ENCODE data around the gene C22orf39.
A peak's percentile ranks its signal among the peaks of the same experiment; 100 is the strongest.

The C22orf39 gene

DNA sequence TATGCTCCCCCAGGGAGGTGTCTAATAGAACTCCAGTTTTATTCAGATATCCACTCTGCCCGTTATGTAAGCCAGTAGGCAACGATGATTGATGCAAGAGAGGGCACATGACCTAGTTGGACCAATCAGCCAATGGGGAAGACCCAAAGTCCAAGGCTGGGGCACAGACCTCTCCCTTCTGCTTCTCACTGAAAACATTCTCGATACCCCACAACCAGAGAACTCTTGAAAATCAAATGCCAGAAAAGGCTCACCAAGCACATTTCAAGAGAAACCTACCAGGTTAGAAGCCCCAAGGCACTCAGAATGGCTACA, 23.4 kb downstream of the C22orf39 start:
- DNase-seq: no peak

DNA sequence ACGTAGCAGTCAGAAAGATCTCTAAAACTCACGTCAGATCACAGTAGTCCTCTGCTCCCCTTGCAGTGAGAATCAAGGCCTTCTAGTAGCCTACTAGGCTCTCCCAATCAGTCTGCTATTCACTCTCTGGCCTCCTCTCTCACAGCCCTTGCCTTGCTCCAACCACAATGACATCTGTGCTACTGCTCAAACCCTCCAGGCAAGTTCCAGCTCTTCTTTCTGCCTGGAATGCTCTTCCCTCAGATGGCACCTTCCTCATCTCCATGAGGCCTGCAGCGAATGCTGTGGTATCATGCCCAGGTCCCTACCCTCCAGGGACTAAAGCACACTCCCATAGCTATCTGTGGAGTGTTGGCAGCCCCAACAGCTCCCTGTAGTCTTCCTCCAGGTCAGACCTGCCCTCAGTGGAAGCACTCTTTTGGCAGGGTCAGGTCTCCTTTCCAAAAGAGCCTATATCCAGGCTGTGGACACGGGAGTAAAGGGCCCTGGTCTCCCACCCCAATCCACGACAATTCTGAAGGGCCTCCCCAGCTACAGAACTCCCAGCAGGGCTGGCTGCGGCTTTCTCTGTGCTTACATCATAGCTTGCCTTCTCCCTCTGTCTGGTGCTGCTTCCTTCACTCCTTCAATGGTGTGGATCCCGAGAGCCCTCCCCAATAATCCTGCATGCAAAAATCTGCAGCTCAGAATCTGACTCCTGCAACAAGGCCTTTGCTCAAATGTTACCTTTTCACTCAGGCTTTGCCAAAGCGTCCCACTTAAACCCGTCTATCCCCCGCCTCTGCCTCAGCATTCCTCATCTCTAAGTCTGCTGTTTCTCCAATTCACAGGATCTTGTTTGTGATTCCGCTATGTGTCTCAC, 24.8 kb downstream of the C22orf39 start:
- DNase-seq: peak; percentile 19

DNA sequence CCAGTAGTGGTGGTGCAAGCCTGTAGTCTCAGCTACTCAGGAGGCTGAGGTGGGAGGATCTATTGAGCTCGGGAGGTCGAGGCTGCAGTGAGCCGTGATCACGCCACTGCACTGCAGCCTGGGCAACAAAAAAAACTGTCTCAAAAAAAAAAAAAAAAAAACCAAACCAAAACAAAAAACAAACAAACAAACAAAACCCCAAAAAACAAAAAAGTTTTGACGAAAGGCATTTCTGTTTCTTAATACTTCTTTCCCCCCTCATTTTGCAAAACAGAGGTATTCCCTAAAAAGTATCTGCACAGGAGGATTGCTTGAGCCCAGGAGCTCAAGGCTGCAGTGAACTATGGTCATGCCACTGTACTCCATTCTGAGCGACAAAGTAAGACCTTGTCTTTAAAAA, 27.2 kb downstream of the C22orf39 start:
- DNase-seq: no peak

- DNase-seq: peak; percentile 92
These were observed 27.9 kb downstream of the C22orf39 start for GRCh38 chr22:19419464-19420178.

DNA sequence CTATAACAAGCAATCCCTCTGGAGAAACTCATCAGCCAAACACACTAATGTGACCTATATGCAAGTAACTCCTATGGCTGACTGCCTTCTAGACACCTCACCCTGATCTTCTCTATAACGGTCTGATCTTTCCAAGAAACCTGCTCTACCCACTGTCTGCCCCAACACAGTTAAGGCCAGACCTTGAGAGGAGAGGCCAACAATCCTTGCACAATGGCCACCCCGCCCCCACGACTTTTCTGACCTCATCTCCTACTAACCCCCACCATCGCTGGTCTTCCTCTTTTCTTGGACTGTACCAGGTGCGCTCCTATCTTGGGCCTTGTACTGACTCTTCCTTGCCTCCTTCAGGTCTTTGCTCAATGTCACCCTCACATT, 28.4 kb downstream of the C22orf39 start:
- DNase-seq: peak; percentile 88

- no peak for DNase-seq
These were observed 34.6 kb downstream of the C22orf39 start for GRCh38 chr22:19412923-19413322.

GRCh38 chr22:19412478-19412877, 35.0 kb downstream of the C22orf39 start:
- DNase-seq: no peak

DNA sequence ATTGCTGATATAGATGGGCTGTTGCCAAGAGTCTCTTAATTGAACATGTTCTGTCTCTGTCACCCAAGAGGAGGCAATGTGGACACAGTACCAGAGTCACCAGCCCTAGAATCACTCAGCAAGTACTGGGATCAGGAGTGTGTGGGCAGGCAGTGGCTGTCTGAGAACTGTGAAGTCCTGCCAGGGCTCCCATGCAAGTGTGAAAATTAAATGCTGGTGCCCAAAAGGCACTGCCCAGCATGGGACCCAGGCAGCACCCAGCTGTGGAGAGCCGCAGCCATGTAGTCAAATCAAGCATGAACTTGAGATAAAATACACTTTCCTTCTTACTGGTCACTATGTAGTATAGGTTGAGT, 35.8 kb downstream of the C22orf39 start:
- no peak for DNase-seq

GRCh38 chr22:19410941-19411689, 36.4 kb downstream of the C22orf39 start:
- no peak for DNase-seq

DNA sequence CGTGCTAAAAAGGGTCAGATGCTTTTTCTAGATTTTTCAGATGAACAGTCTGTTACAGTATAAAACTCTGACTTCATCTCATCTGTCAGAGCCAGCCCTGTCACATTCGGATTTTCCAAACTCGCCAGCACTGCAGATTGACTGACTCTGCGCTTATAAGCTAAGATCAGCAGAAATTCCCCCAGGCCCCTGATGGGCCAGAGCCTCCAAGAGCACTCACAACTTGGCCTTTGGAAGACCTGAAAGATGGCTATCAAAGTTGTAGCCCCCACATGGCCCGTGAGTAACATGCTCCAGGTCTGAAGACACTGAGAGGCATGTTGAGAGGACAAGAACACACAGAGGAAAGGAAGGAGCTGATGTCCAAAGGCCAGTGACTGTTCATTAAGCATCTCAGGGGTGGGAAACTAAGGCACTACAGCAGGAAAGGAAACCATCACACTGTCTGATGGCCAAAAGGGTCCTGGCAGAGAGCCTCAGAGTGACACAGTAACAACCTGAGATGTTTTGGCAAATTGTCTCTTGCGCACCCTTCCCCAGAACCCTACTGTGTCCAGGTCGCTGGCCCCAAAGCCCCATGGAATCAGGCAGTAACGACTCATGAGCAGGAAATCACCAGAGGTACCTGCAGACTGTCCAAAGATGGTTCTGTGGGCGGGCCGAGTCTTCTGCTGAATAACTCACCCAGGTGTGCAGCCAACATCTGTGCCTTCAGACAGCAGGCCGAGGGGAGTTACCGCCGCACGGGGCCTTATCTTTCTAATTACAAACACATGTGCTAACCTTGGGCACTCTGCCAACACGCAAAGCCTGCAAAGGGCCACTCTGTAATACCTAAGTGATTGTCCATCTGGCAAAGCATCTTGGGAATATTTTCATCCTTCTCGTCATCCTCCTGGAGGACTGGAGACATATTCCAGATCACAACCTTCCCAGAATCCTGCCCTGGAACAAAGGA, 39.6 kb downstream of the C22orf39 start:
- DNase-seq: peak; percentile 63

DNA sequence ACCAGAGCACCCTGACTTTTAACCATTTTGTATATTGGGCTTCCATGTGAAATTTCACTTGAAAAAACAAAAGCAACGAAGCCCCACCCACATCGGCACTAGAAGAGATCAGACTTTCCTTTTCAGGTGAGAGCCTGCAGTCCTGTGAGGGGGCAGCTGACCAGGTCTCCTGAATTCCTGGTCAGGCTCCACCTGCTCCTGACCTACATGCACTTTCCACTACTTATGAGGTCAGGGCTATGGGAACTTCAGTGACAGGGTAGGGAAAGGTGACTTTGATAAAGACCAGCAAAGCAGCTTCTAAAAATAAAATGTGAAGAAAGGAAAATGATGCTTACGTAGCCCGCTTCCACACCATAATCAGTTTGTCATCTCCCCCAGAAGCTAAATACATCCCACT, 40.7 kb downstream of the C22orf39 start:
- no peak for DNase-seq

DNA sequence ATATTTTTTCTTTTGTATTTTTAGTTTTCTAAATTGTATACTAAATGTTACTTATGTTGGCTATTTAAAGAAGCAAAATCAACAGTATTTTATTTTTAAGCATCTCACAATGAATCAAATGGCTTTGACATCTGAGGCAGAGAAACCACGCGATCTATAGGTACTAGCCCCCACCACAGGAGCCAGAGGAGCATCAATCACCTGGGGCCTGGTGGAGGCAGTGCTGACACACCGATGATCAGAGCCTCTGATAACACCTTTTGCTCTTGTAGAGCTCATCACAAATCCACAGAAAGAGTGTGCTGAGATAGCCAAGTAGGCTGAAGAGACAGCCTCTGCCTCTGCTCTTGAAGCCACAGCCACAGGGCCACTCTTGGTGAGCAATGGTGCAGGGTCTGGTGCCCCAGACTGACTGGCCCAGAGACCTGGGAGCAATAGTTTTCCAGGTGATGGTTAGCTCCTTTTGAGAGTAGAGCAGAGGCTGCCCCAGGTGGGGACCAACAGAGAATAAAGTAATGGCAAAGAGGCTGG, 41.2 kb downstream of the C22orf39 start:
- no peak for DNase-seq

- no peak for DNase-seq
These were observed 41.9 kb downstream of the C22orf39 start for GRCh38 chr22:19405652-19406051.

DNA sequence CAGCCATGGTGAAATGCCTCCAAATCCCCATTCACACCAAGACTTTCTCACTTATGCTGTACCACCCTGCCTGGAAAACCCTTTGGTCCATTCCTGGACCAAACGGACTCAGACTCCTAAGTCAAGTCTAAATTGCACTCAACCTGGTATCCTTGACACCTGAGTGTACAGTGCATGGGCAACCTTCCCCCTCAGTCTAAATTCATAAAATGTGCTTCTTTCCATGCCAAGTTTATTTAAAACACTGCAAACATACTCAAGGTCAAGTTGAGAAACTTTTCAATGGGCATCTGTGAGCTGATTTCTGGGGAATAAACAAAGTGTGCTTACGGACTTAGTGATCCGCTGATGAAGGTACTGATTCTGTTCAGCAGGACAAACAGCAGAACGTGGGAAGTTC, 42.4 kb downstream of the C22orf39 start:
- DNase-seq: no peak

- no peak for DNase-seq
These were observed 42.8 kb downstream of the C22orf39 start for GRCh38 chr22:19404676-19405075.

GRCh38 chr22:19402642-19403191, 44.8 kb downstream of the C22orf39 start:
- no peak for DNase-seq

DNA sequence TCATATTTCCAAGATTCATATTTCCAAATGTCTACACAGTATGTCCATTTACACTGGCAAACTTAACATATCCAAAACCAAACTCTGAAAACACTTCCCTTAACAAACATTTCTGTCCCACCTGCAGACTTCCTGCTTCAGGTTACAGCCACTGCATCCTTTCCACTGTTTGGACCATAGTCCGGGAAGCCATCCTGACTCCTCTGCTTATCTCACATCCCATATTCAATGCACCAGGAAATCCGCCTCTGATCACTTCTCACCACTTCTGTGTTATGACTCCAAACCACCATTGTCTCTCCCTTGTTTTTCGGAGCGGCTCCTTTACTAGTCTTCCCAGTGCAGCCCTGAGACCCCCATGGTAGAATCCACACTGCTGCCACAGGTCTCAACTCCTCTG, 46.0 kb downstream of the C22orf39 start:
- DNase-seq: no peak

DNA sequence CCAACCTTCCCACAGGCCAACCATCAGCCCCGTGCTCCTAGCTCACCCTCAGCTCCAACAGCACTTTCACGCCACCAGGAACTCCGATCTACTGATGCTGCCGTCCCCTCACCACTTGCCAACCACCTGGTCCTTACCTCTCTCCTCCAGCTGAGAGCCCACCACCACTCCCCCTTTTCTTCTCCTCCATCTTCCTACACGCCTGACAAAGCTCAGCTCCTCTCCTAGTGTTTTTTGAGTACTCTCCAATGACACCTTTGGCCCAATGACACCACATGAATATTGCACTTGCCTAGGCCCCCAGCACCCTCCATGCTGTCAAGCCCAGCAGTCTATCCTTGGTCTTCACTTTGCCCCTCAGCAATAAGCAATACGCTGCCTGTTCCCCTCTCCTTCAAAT, 46.6 kb downstream of the C22orf39 start:
- DNase-seq: no peak

GRCh38 chr22:19398652-19399051, 48.9 kb downstream of the C22orf39 start:
- peak; percentile 32 for DNase-seq

GRCh38 chr22:19398206-19398605, 49.3 kb downstream of the C22orf39 start:
- peak; percentile 93 for DNase-seq

GRCh38 chr22:19397734-19398104, 49.8 kb downstream of the C22orf39 start:
- DNase-seq: peak; percentile 18

All from hematopoietic multipotent progenitor cell treated with erythropoietin and hydrocortisone succinate and interleukin-3 and kit ligand, for 4 days (in vitro differentiated cells).